ENCODE data around the gene NTHL1.

NTHL1 gene

GRCh38 chr16:1991948-1992703, 55.5 kb downstream of the NTHL1 start:
- peak; percentile 97 to 98 for DNase-seq (ENCODE audit: low read depth in 2 of 2)

- no peak for DNase-seq (ENCODE audit: low read depth in 2 of 2)
These were observed 56.1 kb downstream of the NTHL1 start for GRCh38 chr16:1991588-1991947.

- DNase-seq (ENCODE audit: low read depth in 2 of 2): no peak
These were observed 56.5 kb downstream of the NTHL1 start for GRCh38 chr16:1991135-1991551.

GRCh38 chr16:1990351-1991134, 57.1 kb downstream of the NTHL1 start:
- DNase-seq (ENCODE audit: low read depth in 2 of 2): no peak

GRCh38 chr16:1990101-1990350, 57.6 kb downstream of the NTHL1 start:
- DNase-seq (ENCODE audit: low read depth in 2 of 2): no peak

Measured in stimulated activated CD8-positive, alpha-beta memory T cell treated with anti-CD3 and anti-CD28 coated beads, Interleukin-2, amount 100 ng/mL, for 48 hours (primary cell).